Central memory CD8-positive, alpha-beta T cell (primary cell): ENCODE measurements around the gene ATP1A2.

ENCODE experiments used
- ATAC-seq: fragments of 150-1000 bp; cut with Tn5 transposase; replicated peaks from 2 replicates; pipeline ENCODE4 v1.10.0; 2022; ENCODE audit warnings: mild to moderate bottlenecking, moderate FRiP score, moderate number of reproducible peaks; ENCODE audit not compliant: poor library complexity, severe bottlenecking; ENCODE audit errors: extremely low read depth
- DNase-seq, 2 donors: peaks; one replicate each; pipeline ENCODE4 v3.0.0; 2021; ENCODE audit warnings: low spot score in 2 of 2
- H3K27ac Mint-ChIP-seq: one replicate; pipeline ENCODE4 v1.8.0; 2022; ENCODE audit warnings: low read depth, mild to moderate bottlenecking, moderate library complexity, mixed read lengths
- H3K27me3 Mint-ChIP-seq: one replicate; pipeline ENCODE4 v1.8.0; 2022; ENCODE audit warnings: mixed read lengths
- H3K36me3 Mint-ChIP-seq: one replicate; pipeline ENCODE4 v1.8.0; 2022; ENCODE audit warnings: mild to moderate bottlenecking, moderate library complexity, mixed read lengths; ENCODE audit not compliant: insufficient read depth
- H3K4me1 Mint-ChIP-seq: one replicate; pipeline ENCODE4 v1.8.0; 2022; ENCODE audit warnings: mixed read lengths
- H3K4me3 Mint-ChIP-seq: one replicate; pipeline ENCODE4 v1.8.0; 2022; ENCODE audit warnings: mild to moderate bottlenecking, moderate library complexity, mixed read lengths
- H3K9me3 Mint-ChIP-seq: one replicate; pipeline ENCODE4 v1.8.0; 2022; ENCODE audit warnings: mixed read lengths

Gene ATP1A2

GRCh38 chr1:160090760-160091159, 24.8 kb upstream of the ATP1A2 start:
- Mint-ChIP-seq H3K27ac (no peak overlapping the region), H3K27me3 (no peaks in the 10 kb centered on the region)

GRCh38 chr1:160091666-160092223, 23.8 kb upstream of the ATP1A2 start:
- no peak overlapping the region for H3K27ac Mint-ChIP-seq
- H3K27me3 Mint-ChIP-seq = no peaks in the 10 kb centered on the region
- H3K4me1 Mint-ChIP-seq = peaks cover 17% of the 10 kb centered on the region
- peaks cover 20% of the 10 kb centered on the region for H3K36me3 Mint-ChIP-seq
- ATAC-seq (no peak), DNase-seq (no peak)
- no peaks in the 10 kb centered on the region for H3K9me3 Mint-ChIP-seq
- no peak overlapping the region for H3K4me3 Mint-ChIP-seq

More at GRCh38 chr1:160090760-160091159, 24.8 kb upstream of the ATP1A2 start:
- Mint-ChIP-seq H3K4me1 (peaks cover 10% of the 10 kb centered on the region), H3K4me3 (no peak overlapping the region), H3K9me3 (no peaks in the 10 kb centered on the region), H3K36me3 (peaks cover 20% of the 10 kb centered on the region)
- DNase-seq = no peak
- no peak for ATAC-seq

GRCh38 chr1:160092366-160093068, 23.0 kb upstream of the ATP1A2 start:
- DNase-seq (no peak), ATAC-seq (no peak)
- Mint-ChIP-seq H3K27me3 (no peaks in the 10 kb centered on the region), H3K4me1 (peaks cover 25% of the 10 kb centered on the region), H3K4me3 (no peak overlapping the region), H3K27ac (no peak overlapping the region), H3K9me3 (no peaks in the 10 kb centered on the region), H3K36me3 (peaks cover 21% of the 10 kb centered on the region)

GRCh38 chr1:160093069-160093395, 22.5 kb upstream of the ATP1A2 start:
- DNase-seq (no peak), ATAC-seq (no peak)
- Mint-ChIP-seq H3K36me3 (peaks cover 24% of the 10 kb centered on the region), H3K4me3 (no peak overlapping the region), H3K4me1 (peaks cover 30% of the 10 kb centered on the region), H3K27me3 (no peaks in the 10 kb centered on the region), H3K27ac (no peak overlapping the region), H3K9me3 (no peaks in the 10 kb centered on the region)

DNA sequence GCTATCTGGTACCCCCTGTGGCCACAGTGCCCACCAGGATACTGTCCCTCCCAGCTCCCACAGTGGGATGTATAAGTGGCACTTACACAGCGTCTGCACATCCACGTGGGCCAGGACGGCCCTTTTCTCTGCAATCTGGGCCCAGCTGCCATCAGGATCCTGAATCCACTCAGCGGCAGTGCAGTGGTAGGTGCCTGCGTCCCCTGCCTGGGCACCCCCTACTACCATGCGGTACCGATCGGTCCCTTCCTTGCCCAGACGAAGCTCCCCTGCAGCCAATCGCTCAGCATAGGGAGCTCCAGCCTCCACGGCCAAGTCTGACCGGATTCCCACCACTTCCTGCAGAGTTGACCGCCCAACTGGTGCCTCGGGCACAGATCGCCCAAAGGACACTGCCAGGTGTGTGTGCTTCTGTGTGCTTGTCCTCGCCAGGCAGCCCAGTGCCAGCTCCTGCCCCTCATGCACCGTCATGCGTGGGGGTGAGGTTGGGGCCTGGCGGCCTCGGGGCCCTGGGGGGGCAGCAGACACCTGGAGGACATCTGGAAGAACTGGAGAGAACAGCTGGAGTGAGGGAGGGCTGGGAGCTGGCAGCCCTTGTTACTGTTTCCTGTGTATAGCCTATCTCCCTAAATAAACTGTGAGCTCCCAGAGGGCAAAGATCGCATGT, 21.8 kb upstream of the ATP1A2 start:
- H3K27me3 Mint-ChIP-seq = no peaks in the 10 kb centered on the region
- H3K27ac Mint-ChIP-seq = no peak overlapping the region
- peaks cover 28% of the 10 kb centered on the region for H3K36me3 Mint-ChIP-seq
- no peak overlapping the region for H3K4me3 Mint-ChIP-seq
- no peaks in the 10 kb centered on the region for H3K9me3 Mint-ChIP-seq
- DNase-seq (no peak), ATAC-seq (no peak)
- peaks cover 30% of the 10 kb centered on the region for H3K4me1 Mint-ChIP-seq

DNA sequence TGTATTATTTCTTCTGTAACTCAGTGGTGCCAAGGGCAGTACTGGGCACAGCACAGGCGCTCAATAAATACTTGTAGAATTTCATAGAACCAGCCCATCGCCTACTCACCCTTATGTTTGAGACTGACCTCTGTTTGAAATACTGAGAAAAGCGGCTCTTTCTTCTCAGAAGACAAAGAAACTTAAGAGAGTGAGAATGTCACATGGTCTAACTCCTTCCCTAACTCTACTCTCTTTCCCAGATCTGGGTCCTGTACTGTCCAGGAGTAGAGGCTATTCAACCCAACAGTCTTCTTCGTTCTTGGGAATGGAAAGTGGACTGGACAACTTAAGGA, 21.3 kb upstream of the ATP1A2 start:
- no peak overlapping the region for H3K4me3 Mint-ChIP-seq
- DNase-seq (no peak), ATAC-seq (no peak)
- H3K27ac Mint-ChIP-seq = no peak overlapping the region
- no peaks in the 10 kb centered on the region for H3K9me3 Mint-ChIP-seq
- H3K4me1 Mint-ChIP-seq = peaks cover 31% of the 10 kb centered on the region
- H3K27me3 Mint-ChIP-seq = no peaks in the 10 kb centered on the region
- peaks cover 30% of the 10 kb centered on the region for H3K36me3 Mint-ChIP-seq

DNA sequence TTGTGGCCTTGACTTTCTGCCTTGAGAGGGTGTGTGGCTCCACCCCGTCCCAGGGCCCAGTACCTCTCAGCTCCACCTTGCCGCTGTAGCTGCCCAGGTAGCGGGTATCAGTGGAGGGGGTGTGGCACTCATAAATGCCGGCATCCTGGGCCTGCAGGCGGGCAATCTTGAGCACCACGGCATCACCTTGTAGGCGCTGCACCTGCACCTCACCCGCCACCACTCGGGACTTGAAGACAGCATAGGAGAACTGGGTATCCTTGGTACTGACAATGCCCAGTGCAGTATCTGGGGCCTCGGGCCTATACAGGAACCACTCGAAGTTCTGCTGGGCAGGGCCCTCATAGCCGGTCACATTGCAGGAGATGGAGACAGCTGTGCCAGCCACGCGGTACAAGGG, 20.8 kb upstream of the ATP1A2 start:
- ATAC-seq (no peak), DNase-seq (no peak)
- H3K4me1 Mint-ChIP-seq = peaks cover 36% of the 10 kb centered on the region
- H3K27ac Mint-ChIP-seq = no peak overlapping the region
- H3K4me3 Mint-ChIP-seq = no peak overlapping the region
- no peaks in the 10 kb centered on the region for H3K9me3 Mint-ChIP-seq
- H3K27me3 Mint-ChIP-seq = no peaks in the 10 kb centered on the region
- peaks cover 30% of the 10 kb centered on the region for H3K36me3 Mint-ChIP-seq

DNA sequence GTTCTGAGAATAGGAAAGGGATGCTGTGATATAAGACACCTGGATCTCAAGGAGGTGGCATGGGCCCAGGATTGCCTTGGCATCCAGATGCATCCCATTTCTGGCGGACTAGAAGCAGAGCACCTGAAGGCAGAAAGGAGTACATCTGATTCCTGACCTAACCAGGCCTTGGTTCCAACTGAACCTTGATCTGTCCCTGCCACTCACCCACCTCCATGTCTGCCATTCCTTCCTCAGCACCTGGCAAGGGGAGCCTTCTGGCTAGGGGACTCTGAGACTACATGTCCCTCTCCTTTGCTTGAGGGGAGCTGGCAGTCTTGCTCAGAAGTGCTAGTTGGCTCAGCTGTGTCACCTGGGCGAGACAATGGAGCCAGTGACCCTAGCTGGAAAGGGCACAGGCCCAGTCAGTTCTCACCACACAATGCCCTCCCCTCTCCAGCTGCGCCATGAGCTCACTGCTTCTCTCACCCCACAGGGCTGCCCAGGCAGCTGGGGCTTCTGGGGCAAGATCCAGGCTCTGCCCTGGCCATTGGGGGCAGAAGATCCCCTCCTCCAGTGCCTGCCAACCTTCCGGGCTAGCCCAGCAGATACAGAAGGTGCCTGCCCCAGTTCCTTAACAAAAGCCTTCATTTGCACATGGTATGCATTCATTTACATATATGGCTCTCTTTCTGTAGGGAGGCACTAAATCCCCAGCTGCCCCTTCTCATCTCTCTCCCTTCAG, 20.0 kb upstream of the ATP1A2 start:
- Mint-ChIP-seq H3K27me3 (no peaks in the 10 kb centered on the region), H3K36me3 (peaks cover 30% of the 10 kb centered on the region), H3K4me1 (peaks cover 36% of the 10 kb centered on the region), H3K4me3 (no peak overlapping the region), H3K9me3 (no peaks in the 10 kb centered on the region), H3K27ac (peak overlapping the region; percentile 42)
- no peak for ATAC-seq
- DNase-seq = no peak

- H3K9me3 Mint-ChIP-seq = no peaks in the 10 kb centered on the region
- peaks cover 34% of the 10 kb centered on the region for H3K36me3 Mint-ChIP-seq
- no peak for DNase-seq
- no peaks in the 10 kb centered on the region for H3K27me3 Mint-ChIP-seq
- no peak for ATAC-seq
- peak overlapping the region; percentile 85 for H3K4me3 Mint-ChIP-seq
- H3K27ac Mint-ChIP-seq = peak overlapping the region; percentile 93
- peaks cover 39% of the 10 kb centered on the region for H3K4me1 Mint-ChIP-seq
Observed at GRCh38 chr1:160096274-160097116, 19.1 kb upstream of the ATP1A2 start.

GRCh38 chr1:160097151-160097910, 18.2 kb upstream of the ATP1A2 start:
- no peak for DNase-seq
- no peaks in the 10 kb centered on the region for H3K27me3 Mint-ChIP-seq

DNA sequence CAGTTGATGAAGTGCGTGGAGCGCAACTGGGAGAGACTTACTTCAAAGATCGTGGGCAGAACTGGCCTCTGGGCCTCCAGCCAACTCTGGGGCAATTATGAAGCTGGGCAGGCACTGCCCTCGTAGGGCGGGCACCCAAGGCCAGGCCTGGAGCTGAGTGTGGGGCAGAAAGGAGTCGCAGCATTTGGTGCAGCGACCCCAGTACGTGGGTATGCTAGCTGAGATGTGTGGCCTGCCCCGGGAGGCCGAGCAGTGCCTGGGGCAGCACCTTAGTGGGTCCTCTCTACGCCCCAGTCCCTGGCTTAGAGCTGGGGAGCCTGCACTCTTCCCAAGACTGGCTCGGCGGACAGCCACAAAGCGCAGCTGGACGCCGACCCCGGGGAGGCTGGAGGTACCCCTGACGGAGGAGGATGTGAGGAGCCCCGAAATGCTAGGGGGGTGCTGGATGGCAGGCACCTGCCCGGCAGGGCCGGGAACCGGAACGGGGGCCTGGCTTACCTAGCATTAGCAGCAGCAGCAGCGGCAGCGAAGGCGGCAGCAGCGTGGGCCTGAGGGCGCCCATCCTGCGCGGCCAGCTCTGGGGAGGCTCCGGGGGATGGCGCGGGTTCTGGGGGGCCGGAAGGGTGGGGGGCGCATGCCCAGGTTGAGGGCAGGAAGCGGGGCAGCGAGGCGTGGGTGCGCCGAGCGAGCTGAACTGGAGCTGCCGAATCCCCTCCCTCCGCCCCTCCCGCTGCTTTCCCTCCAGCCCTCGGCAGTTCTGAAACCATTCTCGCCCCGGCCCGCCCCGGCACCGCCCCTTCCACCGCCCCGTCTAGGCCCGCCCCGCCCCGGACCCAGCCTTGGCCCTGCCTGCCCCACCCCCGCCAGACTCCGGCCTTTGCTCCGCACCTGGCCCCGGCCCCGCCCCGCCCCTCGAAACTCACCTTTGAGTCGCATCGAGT, 17.4 kb upstream of the ATP1A2 start, which contains the start of gene IGSF8:
Gene IGSF8 (minus strand): TSS at position 709 of the 941 bp plus-strand sequence. CDS start 147 bp downstream, at position 562.
- Mint-ChIP-seq H3K4me1 (peaks cover 44% of the 10 kb centered on the region), H3K4me3 (peak within 1 kb of the TSS; percentile 85), H3K27me3 (no peaks in the 10 kb centered on the region)

More at GRCh38 chr1:160097151-160097910, 18.2 kb upstream of the ATP1A2 start:
- Mint-ChIP-seq H3K36me3 (peaks cover 32% of the 10 kb centered on the region), H3K27ac (peak overlapping the region; percentile 93), H3K4me3 (peak overlapping the region; percentile 85), H3K9me3 (no peaks in the 10 kb centered on the region), H3K4me1 (peaks cover 39% of the 10 kb centered on the region)
- no peak for ATAC-seq

More for the DNA sequence above, 17.4 kb upstream of the ATP1A2 start, which contains the start of gene IGSF8:
- no peaks in the 10 kb centered on the region for H3K9me3 Mint-ChIP-seq
- DNase-seq = peak; percentile 85 to 88
- H3K36me3 Mint-ChIP-seq = peaks cover 32% of the 10 kb centered on the region
- peak; percentile 73 for ATAC-seq
- H3K27ac Mint-ChIP-seq = peak within 1 kb of the TSS; percentile 93
